Measurements from ENCODE around the gene TFDP2.
"Not testable (repeated sequence)": the region's sequence is repeated elsewhere in the genome, so short reads cannot be mapped to it uniquely, and the experiment has no call there.

The TFDP2 gene

DNA sequence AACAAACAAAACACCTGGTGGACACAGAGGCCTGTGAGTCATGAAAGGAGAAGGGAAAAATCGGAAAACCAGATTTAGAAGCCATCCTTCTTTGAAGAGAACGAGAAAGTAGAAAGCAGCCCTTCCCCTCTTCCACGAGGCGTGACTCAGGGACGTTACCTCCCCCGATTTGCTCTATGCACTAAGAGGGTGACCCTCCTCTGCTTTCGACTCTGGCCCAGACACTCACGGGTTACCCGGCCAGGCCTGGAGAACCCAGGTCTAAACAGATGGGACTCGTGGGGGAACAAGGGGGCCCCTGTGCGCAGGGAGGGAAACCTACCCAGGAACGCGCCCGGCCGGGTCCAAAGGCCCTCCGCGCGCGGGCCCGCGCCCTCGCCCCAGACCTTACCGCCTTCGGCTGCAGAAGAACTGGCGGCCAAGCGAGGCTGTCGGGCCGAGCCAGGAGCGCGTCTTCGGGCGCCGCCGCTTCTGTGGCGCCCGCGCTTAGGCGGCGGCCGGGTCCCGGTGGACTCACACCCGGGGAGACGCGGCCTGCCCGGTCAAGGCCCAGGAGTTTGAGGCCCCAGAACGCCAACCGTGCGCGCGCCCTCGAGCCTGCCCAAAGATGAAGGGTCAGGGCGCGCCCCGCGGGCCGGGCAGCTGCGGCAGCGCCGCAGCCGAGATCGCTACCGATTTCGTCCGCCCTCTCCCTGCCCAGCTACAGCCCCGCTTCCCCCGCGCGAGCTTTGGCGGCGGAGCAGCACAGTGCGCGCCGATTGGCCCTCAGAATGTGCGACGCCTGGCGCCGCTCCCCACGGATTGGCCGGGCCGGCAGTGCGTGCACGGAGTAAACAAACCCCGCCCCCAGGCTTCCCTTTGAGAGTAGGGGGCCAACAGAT, at the start of gene TFDP2:
TSS of gene TFDP2 (minus strand) at position 753 of the 881 bp plus-strand sequence. CDS start 47,795 bp downstream, outside the sequence.
- peak; percentile 92 for DNase-seq

- no peak for DNase-seq
Measured at GRCh38 chr3:142188846-142189245, 39.5 kb upstream of the TFDP2 start.

GRCh38 chr3:142180761-142181362, 31.5 kb upstream of the TFDP2 start:
- DNase-seq: peak; percentile 26

DNA sequence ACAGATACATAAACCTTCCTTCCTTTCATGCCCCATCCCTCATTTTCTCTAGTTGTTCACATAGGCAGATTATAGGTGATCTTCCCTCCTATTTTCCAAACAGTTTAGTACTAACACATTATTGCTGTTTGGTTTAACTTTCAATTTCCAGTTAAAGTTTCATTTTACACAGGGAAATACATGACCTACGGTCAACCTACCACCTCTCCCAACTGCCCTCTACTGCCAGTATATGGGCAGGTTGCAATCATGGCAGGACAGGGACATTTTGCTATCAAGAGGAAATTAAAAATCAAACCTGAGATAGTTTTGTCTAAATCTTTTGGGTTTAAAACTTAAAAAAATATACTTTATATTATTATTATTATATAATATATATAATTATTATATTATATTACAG, 26.1 kb upstream of the TFDP2 start:
- DNase-seq: no peak

- no peak for DNase-seq
Measured at GRCh38 chr3:142174559-142174958, 25.2 kb upstream of the TFDP2 start.

DNA sequence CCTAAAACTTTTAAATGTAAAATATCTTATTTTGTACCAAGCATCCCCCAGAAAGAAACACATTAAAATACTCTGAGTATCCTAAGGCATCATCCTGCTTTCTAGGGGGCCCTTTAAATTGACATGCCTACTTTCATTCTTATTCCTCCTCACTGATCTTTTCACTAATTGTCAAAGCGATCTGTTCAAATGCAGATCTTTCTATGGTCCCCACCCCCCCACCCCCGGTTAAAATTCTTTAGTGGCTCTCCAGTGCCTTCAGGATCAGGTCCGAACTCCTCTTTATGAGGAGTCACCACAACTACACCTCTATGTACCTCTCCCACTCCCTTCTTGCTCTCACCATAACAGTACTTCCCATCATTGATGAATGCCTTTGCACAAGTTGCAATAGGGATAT, 19.2 kb upstream of the TFDP2 start:
- no peak for DNase-seq

DNA sequence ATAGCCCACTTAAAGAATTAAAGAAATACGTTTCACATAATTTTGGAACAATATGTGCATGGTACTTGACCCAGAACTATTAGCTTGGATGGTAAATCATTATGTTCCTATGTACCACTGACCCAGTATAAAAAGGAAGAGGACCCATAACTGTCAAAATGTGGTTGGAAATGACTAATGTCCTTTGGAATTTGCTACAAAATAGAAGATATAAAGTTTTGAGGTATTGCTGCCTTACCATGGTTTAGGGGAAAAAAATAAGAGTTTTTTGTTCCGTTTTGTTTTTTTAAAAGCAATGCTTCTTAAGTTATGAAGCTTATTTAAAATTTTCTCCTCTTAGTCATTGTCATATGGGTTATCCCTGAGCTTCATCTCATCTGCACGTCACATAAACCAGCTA, 15.8 kb upstream of the TFDP2 start:
- DNase-seq: no peak

DNA sequence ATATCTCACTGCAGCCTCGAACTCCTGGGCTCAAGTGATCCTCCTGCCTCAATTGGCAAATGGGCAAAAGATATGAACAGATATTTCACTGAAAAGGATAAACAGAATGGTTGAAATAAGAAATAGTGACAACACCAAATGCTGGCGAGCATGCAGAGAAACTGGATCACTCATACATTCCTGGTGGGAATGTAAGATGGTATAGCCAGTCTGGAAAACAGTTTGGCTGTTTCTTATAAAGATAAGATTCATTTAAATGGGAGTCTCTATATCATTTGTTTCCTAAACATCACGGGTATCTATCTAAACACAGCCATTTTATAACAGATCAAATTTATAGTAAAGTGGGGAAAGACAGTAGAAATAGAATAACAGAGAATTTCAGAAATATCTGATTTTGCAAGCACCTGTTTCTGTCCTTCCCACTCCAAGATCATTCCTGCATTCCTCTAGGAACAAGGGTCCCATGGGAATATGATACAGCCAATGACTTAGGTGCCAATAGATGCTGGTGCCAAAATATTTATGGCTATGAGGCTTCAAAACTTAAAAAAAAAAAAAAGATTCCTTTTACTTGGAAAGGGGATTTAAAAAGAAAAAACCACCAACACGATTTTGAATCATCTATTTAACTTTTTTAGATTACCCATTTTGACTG, 9.9 kb upstream of the TFDP2 start:
- DNase-seq: no peak

DNA sequence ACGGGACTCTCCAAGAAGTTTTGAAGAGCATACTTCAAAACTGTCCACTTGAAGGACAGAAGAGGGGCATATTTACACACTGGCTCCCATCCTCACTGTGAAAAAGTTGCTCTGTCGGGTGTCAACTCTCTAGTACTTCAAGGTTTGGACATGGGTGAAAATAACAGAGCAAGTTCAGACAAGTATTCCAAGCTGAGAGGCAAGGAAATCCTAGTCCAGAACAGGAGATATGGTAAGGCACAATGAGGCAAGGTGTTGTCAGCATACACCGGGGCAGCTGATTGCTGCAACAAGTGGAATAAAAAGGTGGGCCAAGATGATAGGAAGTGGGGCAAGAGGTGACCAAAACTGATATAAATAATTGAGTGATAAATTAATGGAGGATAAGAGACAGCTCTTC, 4.8 kb upstream of the TFDP2 start:
- no peak for DNase-seq

- no peak for DNase-seq
Measured at GRCh38 chr3:142152384-142152783, 3.0 kb upstream of the TFDP2 start.

- DNase-seq: no peak
Measured at GRCh38 chr3:142151828-142152227, 2.5 kb upstream of the TFDP2 start.

- DNase-seq: no peak
Measured at GRCh38 chr3:142151240-142151639, 1.9 kb upstream of the TFDP2 start.

DNA sequence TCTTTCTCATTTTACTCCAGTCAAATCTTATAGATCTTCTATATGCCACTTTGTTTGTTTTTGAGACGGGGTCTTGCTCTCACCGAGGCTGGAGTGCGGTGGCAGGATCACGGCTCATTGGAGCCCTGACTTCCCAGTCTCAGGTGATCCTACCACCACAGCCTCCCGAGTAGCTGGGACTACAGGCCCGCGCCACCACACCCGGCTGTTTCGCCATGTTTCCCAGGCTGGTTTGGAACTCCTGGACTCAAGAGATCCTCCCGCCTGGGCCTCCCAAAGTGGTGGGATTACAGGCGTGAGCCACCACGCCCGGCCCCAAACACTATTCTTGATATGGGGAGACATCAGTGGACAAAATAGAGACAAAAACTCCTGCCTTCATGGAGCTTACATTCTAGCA, 927 bp upstream of the TFDP2 start:
- no peak for DNase-seq

DNA sequence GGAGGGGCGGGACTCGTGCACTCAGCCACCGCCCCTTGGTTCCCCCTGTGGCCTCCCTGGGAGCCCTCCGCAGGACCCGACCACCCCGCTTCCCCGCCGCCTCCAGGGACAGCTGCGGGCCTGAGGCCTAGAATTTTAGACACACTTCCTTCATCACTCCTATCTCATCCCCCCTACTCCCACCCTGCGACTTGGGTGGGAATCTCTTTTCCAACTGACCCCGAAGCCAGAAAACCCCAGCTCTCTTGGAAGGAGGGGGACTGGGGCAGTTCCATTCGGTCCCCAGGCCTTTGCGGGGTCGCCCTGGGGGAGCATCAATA, 289 bp upstream of the TFDP2 start:
- no peak for DNase-seq

GRCh38 chr3:142148044-142148791, 1.1 kb downstream of the TFDP2 start:
- no peak for DNase-seq

DNA sequence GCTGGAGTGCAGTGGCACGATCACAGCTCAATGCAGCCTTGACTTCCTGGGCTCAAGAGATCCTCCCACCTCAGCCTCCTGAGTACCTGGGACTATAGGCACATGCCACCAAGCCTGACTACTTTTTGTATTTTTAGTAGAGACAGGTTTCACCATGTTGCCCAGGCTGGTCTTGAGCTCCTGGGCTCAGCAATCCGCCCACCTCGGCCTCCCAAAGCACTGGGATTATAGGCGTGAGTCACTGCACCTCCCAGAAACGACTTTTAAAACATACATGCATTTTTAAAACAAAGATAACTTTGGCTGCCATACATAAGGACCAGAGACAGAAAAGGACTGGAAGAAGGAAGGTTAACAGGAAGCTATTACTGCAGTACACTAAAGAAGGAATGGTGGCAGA, 4.8 kb downstream of the TFDP2 start:
- DNase-seq: not testable (repeated sequence)

GRCh38 chr3:142140608-142141285, 8.6 kb downstream of the TFDP2 start:
- not testable (repeated sequence) for DNase-seq

DNA sequence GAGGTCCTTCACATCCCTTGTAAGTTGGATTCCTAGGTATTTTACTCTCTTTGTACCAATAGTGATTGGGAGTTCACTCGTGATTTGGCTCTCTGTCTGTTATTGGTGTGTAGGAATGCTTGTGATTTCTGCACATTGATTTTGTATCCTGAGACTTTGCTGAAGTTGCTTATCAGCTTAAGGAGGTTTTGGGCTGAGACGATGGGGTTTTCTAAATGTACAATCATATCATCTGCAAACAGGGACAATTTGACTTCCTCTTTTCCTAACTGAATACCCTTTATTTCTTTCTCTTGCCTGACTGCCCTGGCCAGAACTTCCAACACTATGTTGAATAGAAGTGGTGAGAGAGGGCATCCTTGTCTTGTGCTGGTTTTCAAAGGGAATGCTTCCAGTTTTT, 12.3 kb downstream of the TFDP2 start:
- not testable (repeated sequence) for DNase-seq

- no peak for DNase-seq
Measured at GRCh38 chr3:142134799-142135325, 14.5 kb downstream of the TFDP2 start.

DNA sequence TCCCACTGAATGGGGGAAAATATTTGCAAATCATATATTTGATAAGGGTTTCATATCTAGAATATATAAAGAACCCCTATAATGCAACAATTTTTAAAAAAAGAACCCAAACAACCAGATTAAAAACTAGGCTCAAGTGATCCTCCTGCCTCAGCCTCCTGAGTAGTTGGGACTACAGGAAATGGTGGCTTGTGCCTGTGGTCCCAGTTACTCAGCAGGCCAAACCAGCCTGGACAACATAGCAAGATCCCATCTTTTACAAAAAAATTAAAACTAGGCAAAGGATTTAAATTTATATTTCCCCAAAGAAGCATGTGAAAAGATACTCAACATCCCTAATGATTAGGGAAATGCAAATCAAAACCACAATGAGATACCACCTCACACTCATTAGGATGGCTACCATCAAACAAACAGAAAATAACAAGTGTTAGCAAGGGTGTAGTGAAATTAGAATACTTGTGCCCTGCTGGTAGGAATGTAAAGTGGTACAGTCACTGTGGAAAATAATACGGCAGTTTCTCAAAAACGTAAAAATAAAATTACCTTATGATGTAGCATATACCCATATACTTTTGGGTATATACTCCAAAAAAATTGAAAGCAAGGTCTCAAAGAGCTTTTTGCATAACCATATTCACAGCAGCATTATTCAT, 19.7 kb downstream of the TFDP2 start:
- DNase-seq: no peak

DNA sequence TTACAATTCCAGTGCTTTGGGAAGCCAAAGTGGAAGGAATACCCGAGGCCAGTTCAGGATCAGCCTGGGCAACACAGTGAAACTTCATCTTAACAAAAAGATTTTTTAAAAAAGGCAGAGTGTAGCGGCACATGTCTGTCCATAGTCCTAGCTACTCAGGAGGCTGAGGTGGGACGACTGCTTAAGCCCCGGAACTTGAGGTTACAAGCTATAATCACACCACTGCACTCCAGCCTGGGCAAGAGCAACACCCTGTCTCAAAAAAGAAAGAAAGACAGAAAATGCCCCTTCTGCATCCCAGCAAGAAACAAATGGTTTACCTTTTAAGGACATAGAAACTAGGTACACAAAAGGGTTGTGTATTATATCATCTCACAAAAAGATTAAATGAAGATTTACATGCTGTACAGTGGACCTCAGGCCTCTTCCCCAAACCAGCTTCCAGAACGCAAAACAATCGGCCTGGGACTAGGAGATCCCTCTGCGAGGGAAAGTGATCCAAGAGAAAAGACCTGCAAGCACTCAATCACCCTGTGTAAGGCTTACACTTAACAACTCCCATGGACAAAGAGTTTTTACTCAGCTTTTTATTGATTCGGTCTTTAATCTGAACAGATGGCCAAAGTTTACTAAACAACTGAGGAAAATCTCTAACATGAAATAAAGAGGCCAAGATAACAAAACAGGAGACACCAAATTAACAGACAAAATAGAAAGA, 21.2 kb downstream of the TFDP2 start:
- DNase-seq: no peak

All from stimulated activated CD4-positive, alpha-beta T cell treated with anti-CD3 and anti-CD28 coated beads, Interleukin-15, amount 100 ng/mL, for 24 hours (primary cell).